Measurements from ENCODE around the gene HBZ. TPM values are rescaled to one million over a fixed set of nuclear protein-coding genes. Genes with fewer than 3 reads are reported as not detected.

Gene HBZ
- not detected in 2 replicates for total RNA-seq

GRCh38 chr16:152141-153128 is at the start of gene HBZ:
Gene HBZ (plus strand): TSS chr16:152644. CDS start chr16:152910, 266 bp downstream.

DNA sequence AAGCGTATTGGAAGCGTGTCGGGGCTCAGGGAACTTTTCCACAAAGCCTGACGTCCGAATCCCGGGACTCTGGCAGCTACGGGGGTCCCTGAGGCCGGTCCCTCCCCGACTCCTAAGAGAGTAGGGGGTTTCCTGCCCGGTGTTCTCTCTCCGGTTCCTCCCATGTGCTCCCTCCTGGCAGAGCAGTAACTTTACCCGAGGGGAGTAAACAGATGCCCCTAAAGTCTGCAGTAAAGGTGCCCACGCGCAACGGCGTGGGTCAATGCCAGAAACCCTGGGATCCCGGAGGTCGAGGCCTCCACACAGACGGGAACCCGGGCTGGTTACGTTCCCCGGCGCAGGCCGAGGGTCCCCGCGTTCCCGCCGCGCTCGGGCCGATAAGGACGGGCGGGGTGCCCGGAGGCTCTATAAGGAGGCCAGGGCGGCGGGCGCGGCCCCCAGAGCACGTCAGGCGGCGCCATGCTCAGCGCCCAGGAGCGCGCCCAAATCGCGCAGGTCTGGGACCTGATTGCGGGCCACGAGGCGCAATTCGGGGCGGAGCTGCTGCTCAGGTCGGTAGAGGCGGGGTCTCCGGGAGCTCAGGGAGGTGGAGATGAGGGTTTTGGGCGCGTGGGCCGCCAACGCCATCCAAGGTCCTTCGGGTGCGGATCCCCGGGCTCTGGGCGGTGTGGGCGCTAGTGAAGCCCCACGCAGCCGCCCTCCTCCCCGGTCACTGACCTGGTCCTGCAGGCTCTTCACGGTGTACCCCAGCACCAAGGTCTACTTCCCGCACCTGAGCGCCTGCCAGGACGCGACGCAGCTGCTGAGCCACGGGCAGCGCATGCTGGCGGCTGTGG is 13.3 kb downstream of the HBZ start, which contains the start of gene HBM:
Gene HBM (plus strand): TSS at position 440 of the 836 bp plus-strand sequence. CDS start 20 bp downstream, at position 460.

DNA sequence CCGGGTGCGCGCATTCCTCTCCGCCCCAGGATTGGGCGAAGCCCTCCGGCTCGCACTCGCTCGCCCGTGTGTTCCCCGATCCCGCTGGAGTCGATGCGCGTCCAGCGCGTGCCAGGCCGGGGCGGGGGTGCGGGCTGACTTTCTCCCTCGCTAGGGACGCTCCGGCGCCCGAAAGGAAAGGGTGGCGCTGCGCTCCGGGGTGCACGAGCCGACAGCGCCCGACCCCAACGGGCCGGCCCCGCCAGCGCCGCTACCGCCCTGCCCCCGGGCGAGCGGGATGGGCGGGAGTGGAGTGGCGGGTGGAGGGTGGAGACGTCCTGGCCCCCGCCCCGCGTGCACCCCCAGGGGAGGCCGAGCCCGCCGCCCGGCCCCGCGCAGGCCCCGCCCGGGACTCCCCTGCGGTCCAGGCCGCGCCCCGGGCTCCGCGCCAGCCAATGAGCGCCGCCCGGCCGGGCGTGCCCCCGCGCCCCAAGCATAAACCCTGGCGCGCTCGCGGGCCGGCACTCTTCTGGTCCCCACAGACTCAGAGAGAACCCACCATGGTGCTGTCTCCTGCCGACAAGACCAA is 20.0 kb downstream of the HBZ start, which contains the start of gene HBA2:
Gene HBA2 (plus strand): TSS at position 503 of the 568 bp plus-strand sequence. CDS start 37 bp downstream, at position 540.

GRCh38 chr16:176477-177382 is 24.3 kb downstream of the HBZ start, which contains the start of gene HBA1:
Gene HBA1 (plus strand): TSS chr16:176680. CDS start chr16:176717, 37 bp downstream.

GRCh38 chr16:180101-180675 is 27.7 kb downstream of the HBZ start, which contains the start of gene HBQ1:
Gene HBQ1 (plus strand): TSS chr16:180459. CDS start chr16:180487, 28 bp downstream.

Other genes starting within 250 kb of the HBZ start
- 8.2 and 10.4 TPM in 2 replicates for gene POLR3K, start 99.0 kb upstream of the HBZ start, total RNA-seq
- 37.0 and 46.4 TPM in 2 replicates for gene SNRNP25, start 98.8 kb upstream of the HBZ start, total RNA-seq
- gene RHBDF1, start 80.0 kb upstream of the HBZ start, total RNA-seq = 16.6 and 19.5 TPM in 2 replicates
- 133 and 217 TPM in 2 replicates for gene MPG, start 74.4 kb upstream of the HBZ start, total RNA-seq
- gene NPRL3, start 14.0 kb upstream of the HBZ start, total RNA-seq = 5.6 and 5.8 TPM in 2 replicates
- gene HBM, start 13.3 kb downstream of the HBZ start, total RNA-seq = not detected in 2 replicates
- not detected in 2 replicates for gene HBA2, start 20.2 kb downstream of the HBZ start, total RNA-seq
- gene HBA1, start 24.0 kb downstream of the HBZ start, total RNA-seq = not detected in 2 replicates
- gene HBQ1, start 27.8 kb downstream of the HBZ start, total RNA-seq = 0.61 and 3.9 TPM in 2 replicates
- 36.7 and 48.8 TPM in 2 replicates for gene LUC7L, start 76.8 kb downstream of the HBZ start, total RNA-seq
- gene FAM234A, start 82.2 kb downstream of the HBZ start, total RNA-seq = 46.1 and 58.7 TPM in 2 replicates
- gene RGS11, start 123.3 kb downstream of the HBZ start, total RNA-seq = 0.97 and 1.5 TPM in 2 replicates
- 0.61 and 4.2 TPM in 2 replicates for gene ARHGDIG, start 127.9 kb downstream of the HBZ start, total RNA-seq
- not detected in 2 replicates for gene PDIA2, start 130.5 kb downstream of the HBZ start, total RNA-seq
- gene AXIN1, start 200.1 kb downstream of the HBZ start, total RNA-seq = 18.8 and 22.9 TPM in 2 replicates
- 111 and 136 TPM in 2 replicates for gene MRPL28, start 217.9 kb downstream of the HBZ start, total RNA-seq
- gene PGAP6, start 229.3 kb downstream of the HBZ start, total RNA-seq = 78.0 and 93.9 TPM in 2 replicates
- gene NME4, start 244.6 kb downstream of the HBZ start, total RNA-seq = 76.4 and 117 TPM in 2 replicates
- 9.0 and 17.5 TPM in 2 replicates for gene DECR2, start 249.2 kb downstream of the HBZ start, total RNA-seq

Data from epithelial cell of umbilical artery (primary cell).